HG03432 (cell line): Measurements from ENCODE around the gene PIP4K2B.

Source experiments
- ATAC-seq: cut with Tn5 transposase; IDR thresholded peaks from one replicate; pipeline ENCODE4 v1.9.1; 2021; ENCODE audit warnings: mild to moderate bottlenecking, moderate library complexity; ENCODE audit not compliant: unreplicated experiment

The PIP4K2B gene

GRCh38 chr17:38746004-38746848 lies 53.1 kb downstream of the PIP4K2B start:
- ATAC-seq, result no peak

GRCh38 chr17:38745545-38745944 lies 53.8 kb downstream of the PIP4K2B start:
- ATAC-seq, result no peak

- ATAC-seq, result no peak
Observed at GRCh38 chr17:38743556-38744171, 55.7 kb downstream of the PIP4K2B start.

DNA sequence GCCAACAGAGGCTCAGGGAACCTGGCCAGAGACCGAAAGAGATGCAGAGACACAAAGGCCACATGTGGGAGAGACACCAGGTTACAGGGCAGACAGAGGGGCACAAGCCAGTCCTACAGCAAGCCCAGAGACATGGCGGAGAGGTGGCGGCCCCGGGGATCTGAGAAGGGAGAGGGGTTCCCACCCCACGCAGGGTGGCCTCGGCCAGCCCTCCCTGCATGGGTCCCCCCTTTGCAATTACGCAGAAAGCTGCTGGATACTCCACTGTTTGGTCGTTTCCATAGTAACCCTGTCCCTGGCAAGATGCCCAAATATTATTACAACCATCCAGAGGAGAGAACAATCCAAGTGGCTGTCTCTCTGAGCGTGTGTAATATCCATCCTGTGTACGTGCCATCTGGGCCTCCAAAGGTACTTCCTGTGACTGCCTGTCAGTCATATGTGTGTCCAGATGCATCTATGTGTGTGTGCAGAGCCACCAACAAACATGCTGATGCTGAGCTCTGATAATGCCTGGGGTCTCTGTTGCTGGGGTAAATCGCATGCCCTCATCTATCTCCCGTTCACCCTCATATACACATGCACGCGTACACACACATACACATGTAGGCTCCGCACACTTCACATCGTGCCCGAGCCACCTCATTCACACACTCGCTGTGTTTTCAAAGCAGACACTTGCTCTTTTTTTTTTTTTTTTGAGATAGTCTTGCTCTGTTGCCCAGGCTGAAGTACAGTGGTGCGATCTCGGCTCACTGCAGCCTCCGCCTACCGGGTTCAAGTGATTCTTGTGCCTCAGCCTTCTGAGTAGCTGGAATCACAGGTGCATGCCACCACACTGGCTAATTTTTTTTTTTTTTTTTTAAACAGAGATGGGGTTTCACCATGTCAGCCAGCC lies 56.7 kb downstream of the PIP4K2B start:
- no peak for ATAC-seq

DNA sequence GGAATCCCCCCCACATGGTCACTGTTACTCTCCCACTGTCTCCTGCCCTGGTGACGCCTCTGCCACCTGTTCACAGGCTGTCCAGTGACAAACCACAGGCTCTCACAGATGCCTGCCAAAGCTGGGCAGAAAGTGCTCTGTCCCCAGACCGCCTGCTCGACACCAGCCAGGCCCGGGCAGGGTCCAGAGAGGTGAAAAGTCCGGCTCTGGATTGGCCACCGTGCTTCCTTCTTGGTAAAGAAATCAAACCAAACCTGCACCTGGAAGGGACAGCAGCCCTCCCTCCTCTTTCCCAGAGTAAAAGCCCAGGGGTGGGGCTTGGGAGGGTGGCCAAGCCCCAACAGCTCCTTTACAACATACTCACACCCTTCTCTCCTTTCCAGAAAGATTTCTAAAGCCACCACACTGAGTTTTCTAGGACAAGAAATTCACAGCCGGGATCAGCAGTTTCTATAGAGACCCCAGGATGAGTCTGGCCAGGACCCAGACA lies 57.4 kb downstream of the PIP4K2B start:
- ATAC-seq, result no peak

GRCh38 chr17:38741461-38741860 lies 57.9 kb downstream of the PIP4K2B start:
- ATAC-seq, result no peak

DNA sequence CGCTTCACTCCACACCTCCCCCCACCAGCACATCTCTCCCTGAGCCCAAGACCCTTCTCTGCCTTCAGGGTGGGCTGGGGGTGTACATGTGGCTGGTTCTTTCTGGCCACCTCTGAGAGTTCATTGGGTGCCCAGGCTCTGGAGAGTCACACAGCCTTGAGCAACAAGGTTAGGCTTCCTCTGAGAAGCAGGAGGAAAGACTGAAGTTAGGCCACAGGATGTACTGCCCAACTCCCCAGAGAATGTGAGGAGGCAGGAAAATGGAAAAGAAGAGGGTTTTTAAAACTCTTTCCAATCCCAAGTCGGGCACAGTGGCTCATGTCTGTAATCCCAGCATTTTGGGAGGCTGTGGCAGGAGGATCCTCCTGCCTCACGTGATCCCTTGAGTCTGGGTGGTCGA lies 58.5 kb downstream of the PIP4K2B start:
- ATAC-seq, result no peak

DNA sequence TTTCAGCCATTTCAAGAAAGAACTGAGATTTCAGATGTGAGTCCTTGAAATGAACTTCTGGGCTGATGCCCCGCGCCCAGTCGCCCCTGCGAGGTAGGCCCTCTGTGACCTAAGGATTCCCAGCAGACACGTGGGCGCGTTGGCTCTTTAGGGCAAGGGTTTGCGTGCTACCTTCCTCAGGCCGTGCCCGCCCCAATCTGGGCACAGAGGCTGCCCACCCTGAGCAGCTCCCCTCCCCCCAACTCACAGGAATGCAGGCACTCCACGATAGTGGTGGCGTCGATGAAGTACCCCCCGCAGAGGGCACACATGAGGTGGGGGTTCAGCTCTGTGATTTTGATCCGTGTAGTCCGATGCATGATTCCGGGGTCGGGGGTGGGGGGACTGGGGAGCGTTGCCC lies 59.3 kb downstream of the PIP4K2B start:
- no peak for ATAC-seq

DNA sequence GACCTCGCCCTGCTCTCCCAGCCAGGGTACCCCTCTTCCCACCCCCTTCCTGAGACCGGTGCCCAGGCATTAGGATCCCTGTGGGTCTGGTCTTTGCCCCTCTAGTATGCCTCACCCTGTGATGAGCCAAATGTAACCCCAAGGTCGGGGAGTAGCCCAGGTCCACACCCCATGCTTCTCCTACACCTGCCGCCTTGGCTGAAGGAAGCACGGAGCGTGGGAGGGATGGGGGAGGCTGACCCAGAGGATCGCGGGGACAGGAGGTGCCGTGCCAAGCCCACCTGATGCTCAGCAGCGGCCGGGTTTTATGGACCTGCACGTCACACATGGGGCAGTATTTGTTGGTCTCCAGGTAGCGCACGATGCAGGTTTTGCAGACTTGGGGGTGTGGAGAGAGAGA lies 60.1 kb downstream of the PIP4K2B start:
- no peak for ATAC-seq

GRCh38 chr17:38738686-38739085 lies 60.7 kb downstream of the PIP4K2B start:
- ATAC-seq, result no peak

DNA sequence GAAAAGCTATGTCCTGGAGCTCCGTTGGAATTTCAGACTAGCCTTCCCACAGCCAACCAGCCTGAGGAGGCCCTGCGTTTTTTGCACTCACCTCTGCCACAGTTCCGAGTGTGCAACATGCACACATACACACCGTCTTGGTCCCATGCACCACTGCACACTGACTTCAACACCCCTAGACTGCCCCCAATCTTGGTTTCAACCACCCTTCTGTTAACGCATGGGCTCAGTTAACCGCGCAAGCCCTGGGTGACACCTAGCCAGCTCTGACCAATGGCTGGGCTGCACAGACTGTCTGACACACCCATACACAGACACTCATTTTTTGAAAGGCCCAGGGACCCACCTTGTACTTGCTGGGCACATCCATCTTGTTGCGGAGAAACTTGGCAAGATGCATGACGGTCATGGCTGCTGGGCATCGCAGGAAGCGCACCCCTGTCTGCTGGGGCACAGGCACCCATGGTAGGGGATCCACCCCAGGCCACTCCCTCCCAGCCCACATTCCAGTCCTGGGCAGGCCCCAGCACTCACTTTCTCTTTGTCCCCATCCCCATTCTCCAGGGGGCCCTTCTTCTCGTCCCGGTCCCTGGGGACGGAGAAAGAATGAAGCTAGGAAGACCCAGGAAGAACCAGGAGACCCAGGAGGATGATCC lies 61.2 kb downstream of the PIP4K2B start:
- ATAC-seq, result no peak

GRCh38 chr17:38735161-38735997 lies 64.0 kb downstream of the PIP4K2B start:
- ATAC-seq, result no peak

DNA sequence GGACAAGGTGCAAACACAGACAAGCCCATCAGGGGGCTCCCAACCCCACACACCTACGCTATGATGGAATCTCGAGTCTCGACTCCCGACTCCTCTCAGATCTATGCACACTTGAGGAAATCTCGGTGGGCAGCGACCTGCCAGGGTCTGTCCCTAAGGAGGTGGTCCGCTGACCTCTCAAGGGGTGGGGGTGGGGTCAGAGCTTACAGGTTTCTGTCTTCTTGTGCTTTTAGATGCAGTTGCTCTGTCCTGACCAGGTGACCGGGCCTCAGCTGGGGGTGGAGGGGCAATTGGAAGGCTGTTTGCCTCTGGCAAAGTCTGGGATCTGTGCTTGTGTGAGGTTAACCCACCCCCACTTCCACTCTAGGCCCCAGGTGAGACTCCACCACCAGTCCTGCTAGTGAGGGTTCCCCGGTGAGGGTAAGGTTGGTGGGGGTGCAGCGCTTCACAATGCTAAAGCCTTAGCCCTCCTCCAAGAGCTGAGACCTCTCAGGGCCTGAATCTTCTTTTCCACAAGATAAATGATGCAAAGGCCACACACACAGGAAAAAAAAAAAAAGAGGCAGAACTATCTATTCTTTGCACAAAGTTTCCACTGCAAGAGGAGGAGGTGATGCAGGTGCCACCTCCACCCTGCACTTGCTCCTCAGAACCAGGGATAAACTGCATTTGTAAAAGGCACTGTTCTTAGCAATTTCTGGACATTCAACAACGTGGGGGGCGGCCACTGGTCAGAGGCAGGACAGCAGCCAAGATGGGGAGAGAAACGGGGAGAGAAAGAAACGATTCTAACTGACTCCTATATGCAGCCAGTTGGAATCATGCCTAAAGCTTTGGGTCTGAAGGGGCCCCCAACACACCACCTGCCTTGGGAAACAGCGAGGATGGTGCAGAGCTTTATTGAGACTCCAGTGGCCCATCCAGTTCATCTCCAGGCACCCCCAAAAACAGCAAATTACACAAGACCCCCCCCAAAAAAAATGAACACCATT lies 65.1 kb downstream of the PIP4K2B start:
- ATAC-seq, result no peak

GRCh38 chr17:38733282-38733981 lies 65.9 kb downstream of the PIP4K2B start:
- ATAC-seq, result no peak

DNA sequence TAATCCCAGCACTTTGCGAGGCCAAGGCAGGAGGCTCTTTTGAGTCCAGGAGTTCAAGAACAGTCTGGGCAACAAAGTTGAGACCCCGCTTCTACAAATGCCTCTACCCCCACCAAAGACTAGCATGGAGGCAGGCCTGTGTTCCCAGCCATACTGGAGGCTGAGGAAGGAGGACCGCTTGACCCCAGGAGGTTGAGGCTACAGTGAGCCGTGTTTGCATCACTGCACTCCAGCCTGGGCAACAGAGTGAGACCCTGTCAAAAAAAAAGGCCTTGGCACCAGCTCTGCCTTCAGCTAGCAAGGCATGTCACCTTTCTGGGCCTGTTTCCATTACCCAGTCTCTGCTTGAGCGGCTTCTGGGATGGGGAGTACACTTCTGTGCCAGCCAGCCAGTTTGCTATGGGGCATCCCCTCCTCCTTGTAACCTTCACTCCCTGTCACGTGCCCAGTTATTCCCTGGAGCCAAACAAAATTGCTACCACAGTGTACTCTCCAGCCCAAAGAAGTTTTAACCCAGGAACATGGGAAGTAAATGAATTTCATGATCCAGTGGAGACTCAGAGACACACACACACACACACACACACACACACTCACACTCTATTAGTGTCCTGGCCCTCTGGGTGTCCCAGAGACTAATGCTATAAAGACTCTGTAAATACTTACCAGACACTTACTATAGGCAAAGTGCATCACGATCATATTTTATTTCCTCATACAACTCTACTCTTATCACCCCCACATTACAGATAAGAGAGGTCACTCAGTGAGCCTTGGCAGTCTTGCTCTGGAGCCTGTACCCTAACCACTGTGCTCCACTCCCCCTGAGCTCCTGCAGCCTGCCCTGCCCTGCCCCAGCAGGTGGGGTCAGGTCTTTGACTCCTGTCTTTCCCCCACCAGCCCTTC lies 66.7 kb downstream of the PIP4K2B start:
- ATAC-seq, result no peak

GRCh38 chr17:38731526-38732294 lies 67.6 kb downstream of the PIP4K2B start:
- no peak for ATAC-seq
